MG63 (cell line): ENCODE results near the gene VTCN1. TPM values are rescaled to one million over a fixed set of nuclear protein-coding genes. Genes with fewer than 3 reads are reported as not detected.
A peak's percentile ranks its signal among the peaks of the same experiment; 100 is the strongest.
"Not testable (repeated sequence)": the region's sequence is repeated elsewhere in the genome, so short reads cannot be mapped to it uniquely, and the experiment has no call there.

Source experiments
- DNase-seq: peaks from one replicate; pipeline ENCODE4 v3.0.0-alpha.2; 2020
- H3K27me3 ChIP-seq: fragments of 250-450 bp; sonication (Bioruptor Pico); 2 replicates; pipeline ENCODE4 v1.5.1; 2020; ENCODE audit warnings: mild to moderate bottlenecking, moderate library complexity
- H3K36me3 ChIP-seq: fragments of 250-450 bp; sonication (Bioruptor Pico); 2 replicates; pipeline ENCODE4 v1.5.1; 2020; ENCODE audit warnings: mild to moderate bottlenecking, moderate library complexity
- H3K4me3 ChIP-seq: fragments of 250-450 bp; sonication (Bioruptor Pico); 2 replicates; pipeline ENCODE4 v1.5.1; 2020; ENCODE audit warnings: mild to moderate bottlenecking, moderate library complexity
- H3K9me3 ChIP-seq: fragments of 250-450 bp; sonication (Bioruptor Pico); 2 replicates; pipeline ENCODE4 v1.5.1; 2020; ENCODE audit warnings: mild to moderate bottlenecking, moderate library complexity
- total RNA-seq: library from RNA; depleted of rRNA; stranded (reverse); fragments of >200 nt; shearing (Covaris generic); gene quantifications from 2 replicates; pipeline ENCODE4 v1.2.3, GENCODE V29; 2014; ENCODE audit warnings: low replicate concordance

Gene VTCN1
- total RNA-seq, 1 experiment from 2014 or later = 0.82 TPM

DNA sequence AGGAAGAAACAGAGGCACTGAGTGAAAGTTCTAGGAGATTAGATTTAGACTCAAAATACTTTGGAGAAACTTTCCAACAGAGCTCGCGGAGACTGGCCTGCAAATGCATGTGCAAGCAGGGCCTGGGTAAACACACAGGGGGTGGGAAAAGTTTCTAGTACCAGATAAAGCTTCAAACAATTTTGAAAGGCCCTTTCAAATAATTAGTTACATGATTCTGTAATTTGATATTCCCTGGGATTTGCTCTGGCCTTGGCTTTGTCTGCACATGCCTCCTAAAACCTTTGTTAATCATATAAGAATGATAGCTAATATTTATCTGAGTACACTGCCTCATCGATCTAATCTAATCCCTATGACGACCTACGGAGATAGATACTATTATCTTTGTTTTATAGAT, 31.3 kb downstream of the VTCN1 start:
- Histone ChIP-seq H3K9me3 (no peaks in the 10 kb centered on the region), H3K36me3 (no peaks in the 10 kb centered on the region), H3K4me3 (no peak overlapping the region), H3K27me3 (no peaks in the 10 kb centered on the region)
- no peak for DNase-seq

DNA sequence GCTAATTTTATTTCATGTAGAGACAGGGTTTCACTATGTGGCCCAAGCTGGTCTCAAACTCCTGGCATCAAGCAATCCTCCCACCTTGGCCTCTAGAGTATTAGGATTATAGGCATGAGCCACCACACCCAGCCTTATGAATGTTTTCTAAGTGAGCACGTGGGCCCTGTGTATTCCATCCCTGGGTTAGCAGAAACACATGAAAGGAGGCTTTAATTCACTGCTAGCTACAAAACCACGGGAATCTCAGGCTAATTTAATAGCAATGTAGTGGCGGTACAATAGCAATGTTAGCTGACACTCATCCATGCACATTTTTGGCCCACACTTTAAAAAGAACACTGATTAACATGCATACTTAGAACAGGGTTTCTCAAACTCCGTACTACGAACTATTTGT, 32.0 kb downstream of the VTCN1 start:
- Histone ChIP-seq H3K27me3 (no peaks in the 10 kb centered on the region), H3K36me3 (no peaks in the 10 kb centered on the region), H3K4me3 (no peak overlapping the region), H3K9me3 (no peaks in the 10 kb centered on the region)
- DNase-seq = no peak

DNA sequence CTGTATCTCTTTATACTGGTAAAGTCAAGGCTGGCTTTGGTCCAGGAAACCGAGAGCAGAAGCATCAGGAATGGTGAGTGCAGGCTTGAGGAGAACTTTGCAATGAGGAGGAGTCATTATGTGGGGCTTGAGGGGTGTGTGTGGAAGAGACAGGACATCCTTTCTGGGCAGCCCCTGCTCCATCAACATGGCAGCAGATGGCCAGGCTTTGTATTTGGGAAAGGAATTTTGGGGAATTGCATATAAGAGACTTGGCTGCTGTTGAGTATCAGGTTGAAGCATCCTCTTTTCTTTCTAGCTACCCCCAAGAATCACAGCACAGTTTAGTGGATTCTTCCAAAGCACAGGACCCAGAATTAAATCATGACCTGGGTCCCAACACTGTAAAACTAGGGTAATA, 33.4 kb downstream of the VTCN1 start:
- Histone ChIP-seq H3K27me3 (no peaks in the 10 kb centered on the region), H3K9me3 (0 out of 2 replicates have a peak, but pooled peaks cover 5% of the 10 kb centered on the region), H3K4me3 (no peak overlapping the region), H3K36me3 (no peaks in the 10 kb centered on the region)
- no peak for DNase-seq

DNA sequence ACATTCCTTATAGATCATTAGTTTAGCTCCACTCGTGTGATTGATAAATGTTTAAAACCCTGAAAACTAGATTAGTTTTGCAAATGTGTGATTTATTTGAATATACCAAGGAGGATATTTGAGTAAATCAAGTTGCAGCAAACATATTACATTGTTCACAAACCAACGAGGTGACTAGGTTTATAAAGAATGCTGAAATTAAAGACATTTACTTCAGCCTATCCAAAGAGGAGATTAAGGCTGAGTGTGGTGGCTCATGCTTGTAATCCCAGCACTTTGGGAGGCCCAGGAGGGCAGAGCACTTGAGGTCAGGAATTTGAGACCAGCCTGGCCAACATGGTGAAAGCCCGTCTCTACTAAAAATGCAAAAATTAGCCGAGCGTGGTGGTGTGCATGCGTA, 34.1 kb downstream of the VTCN1 start:
- Histone ChIP-seq H3K27me3 (no peaks in the 10 kb centered on the region), H3K4me3 (no peak overlapping the region), H3K9me3 (0 out of 2 replicates have a peak, but pooled peaks cover 5% of the 10 kb centered on the region), H3K36me3 (no peaks in the 10 kb centered on the region)
- DNase-seq = peak; percentile 15

DNA sequence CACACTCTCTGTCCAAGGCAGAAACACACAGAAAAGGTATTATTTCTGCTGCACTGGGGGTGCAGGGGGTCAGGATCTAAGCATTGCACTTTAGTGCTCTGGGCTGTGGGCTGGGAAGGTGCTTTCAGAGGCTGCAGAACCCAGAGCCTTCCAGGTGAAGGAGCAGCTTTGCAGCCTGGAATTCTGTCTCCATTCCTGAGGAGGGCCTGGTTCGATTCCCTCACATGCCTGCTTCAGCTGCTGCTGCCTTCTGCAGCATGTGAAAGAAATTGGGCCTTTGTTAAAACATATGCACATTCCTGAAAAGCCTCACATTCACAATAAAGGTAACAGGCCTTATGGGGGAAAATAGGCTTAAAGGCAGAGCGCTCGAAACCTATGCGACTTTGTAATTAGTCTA, 35.9 kb downstream of the VTCN1 start:
- no peak for DNase-seq
- Histone ChIP-seq H3K27me3 (no peaks in the 10 kb centered on the region), H3K36me3 (no peaks in the 10 kb centered on the region), H3K9me3 (0 out of 2 replicates have a peak, but pooled peaks cover 5% of the 10 kb centered on the region), H3K4me3 (no peak overlapping the region)

DNA sequence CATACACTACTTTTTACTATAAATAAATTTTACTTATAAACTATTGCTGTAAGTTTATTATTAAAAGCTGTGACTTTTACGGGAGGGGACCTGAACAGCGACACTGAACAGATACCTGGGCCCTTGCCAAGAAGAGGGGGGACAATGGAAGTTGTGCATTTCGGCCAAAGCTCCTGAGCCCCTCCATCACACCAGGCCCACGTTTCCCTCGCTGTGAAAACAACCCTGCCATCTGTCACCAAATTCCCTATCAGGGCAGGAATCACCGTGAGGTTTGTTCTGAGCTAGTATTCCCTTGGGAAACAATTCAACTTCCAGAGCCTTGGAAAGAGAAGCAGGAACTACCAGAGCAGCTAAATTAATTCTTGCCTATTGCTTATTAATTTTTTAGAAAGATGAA, 37.0 kb downstream of the VTCN1 start:
- H3K36me3 ChIP-seq = no peaks in the 10 kb centered on the region
- no peak for DNase-seq

DNA sequence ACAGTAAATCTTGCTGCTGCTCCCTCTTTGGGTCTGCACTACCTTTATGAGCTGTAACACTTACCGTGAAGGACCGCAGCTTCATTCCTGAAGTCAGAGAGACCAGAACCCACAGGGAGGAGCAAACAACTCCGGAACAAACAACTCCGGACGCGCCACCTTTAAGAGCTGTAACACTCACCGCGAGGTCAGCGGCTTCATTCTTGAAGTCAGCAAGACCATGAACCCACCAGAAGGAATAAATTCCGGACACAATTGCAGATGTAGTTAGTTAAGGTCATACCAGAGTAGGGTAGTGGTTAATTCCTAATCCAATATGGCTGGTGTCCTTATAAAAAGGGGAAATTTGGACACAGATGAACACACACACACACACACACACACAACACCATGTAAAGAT, 37.7 kb downstream of the VTCN1 start:
- DNase-seq = no peak
- Histone ChIP-seq H3K27me3 (no peaks in the 10 kb centered on the region), H3K4me3 (no peak overlapping the region), H3K36me3 (no peaks in the 10 kb centered on the region), H3K9me3 (0 out of 2 replicates have a peak, but pooled peaks cover 5% of the 10 kb centered on the region)

More for the DNA sequence above, 37.0 kb downstream of the VTCN1 start:
- Histone ChIP-seq H3K27me3 (no peaks in the 10 kb centered on the region), H3K4me3 (no peak overlapping the region), H3K9me3 (0 out of 2 replicates have a peak, but pooled peaks cover 5% of the 10 kb centered on the region)

DNA sequence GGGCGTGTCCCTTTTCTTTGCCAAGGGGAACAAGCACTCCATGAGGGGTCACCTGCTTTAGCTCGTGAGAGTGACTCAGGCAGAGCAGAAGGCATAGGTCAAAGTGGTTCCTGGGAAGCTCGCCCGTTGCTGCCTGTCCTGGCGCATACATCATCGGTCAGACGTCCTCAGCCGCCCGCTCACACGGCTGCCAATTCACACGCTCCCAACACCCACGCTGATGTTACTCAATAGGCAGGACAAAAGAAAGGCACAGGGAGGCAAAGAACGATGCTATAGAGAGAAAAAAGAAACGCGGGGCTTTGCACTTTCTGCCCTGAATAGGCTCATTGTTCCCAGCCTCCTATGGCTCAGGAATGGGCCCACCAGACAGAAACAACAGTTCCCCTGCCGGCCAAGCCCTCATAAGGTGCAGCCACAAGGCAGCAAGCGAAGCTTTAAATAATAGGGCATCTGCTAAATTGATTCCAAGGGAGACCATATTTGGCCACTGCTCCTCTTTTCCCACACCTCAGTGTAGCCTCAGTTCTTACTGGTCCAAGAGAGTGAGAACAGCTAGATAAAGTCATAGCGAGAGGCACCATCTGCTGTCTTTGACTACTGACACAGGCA, 38.7 kb downstream of the VTCN1 start:
- Histone ChIP-seq H3K9me3 (peaks cover 8% of the 10 kb centered on the region), H3K36me3 (no peaks in the 10 kb centered on the region), H3K27me3 (no peaks in the 10 kb centered on the region), H3K4me3 (no peak overlapping the region)
- peak; percentile 96 for DNase-seq

DNA sequence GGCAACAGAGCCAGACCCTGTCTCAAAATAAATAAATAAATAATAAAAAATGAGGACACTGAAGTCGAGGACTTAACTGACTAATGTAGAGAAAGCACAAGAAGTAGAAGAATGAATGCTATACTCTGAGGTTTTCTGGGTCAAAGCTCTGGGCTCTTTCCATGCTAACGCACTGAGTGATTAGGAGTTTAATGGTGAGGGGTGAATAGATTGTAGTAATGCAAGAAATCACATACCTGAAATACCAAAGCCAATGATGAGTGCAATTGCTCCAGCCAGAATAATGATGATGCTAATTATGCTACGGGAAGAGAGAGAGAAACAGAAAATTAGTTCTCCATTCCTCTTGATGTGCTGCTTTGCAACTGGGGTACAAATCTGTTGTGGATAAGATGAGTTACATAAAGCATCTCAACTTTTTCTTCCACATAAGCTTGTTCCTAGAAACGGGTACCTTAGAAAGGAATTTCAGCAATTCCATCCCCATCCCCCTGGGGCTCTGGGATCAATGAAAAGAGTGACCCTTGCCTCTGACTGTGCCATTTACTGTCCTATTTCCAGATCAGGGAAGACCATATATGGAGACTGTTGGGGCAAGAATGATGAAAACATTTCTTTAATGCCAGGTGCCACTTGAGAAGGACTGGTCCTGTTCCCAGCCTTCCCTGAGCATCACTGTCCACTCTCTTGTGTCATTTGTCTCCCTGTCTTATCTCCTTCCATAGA, 40.7 kb downstream of the VTCN1 start:
- H3K27me3 ChIP-seq = no peaks in the 10 kb centered on the region
- DNase-seq = no peak
- H3K9me3 ChIP-seq = peaks cover 14% of the 10 kb centered on the region
- H3K36me3 ChIP-seq = no peaks in the 10 kb centered on the region
- H3K4me3 ChIP-seq = no peak overlapping the region

DNA sequence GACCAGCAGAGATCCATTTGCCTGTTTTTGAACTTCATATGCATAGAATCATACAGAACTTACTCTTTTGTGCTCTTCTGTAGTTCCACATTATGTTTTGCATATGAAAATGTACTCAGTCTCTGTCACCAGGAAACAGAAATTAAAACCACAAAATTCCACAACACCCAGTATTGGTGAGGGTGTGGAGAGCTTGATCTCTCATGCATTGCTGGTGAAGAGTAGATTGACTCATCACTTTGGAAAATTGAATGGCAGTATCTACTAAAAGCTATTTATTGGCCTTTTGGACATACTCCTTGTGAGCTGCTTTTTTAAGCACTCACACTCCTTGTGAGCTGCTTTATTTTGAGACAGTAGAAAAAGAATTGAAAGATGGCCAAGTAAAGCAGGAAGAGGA, 43.3 kb downstream of the VTCN1 start:
- Histone ChIP-seq H3K4me3 (no peak overlapping the region), H3K9me3 (peaks cover 9% of the 10 kb centered on the region)

DNA sequence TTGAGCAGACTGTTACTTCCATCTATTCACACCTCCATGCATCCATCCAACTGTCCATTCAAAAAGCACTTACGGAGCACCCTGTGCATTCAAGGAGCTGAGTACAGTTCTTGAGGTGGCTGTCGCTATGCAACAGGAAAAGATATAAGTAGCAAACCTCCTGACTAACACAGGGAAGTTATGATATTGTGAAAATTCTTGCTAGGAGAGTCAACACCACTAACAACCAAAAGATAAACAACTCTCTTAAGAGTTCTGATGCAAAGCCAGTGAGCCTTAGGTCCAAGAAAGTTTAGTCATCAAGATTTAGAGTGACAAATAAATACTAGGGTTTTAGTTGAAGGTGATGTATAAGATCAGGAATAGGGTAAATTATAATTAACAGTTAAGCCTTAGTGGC, 44.7 kb downstream of the VTCN1 start:
- Histone ChIP-seq H3K36me3 (no peaks in the 10 kb centered on the region), H3K27me3 (no peaks in the 10 kb centered on the region), H3K9me3 (peaks cover 9% of the 10 kb centered on the region), H3K4me3 (no peak overlapping the region)
- peak; percentile 38 for DNase-seq

More for the DNA sequence above, 43.3 kb downstream of the VTCN1 start:
- Histone ChIP-seq H3K36me3 (no peaks in the 10 kb centered on the region), H3K27me3 (no peaks in the 10 kb centered on the region)
- no peak for DNase-seq

DNA sequence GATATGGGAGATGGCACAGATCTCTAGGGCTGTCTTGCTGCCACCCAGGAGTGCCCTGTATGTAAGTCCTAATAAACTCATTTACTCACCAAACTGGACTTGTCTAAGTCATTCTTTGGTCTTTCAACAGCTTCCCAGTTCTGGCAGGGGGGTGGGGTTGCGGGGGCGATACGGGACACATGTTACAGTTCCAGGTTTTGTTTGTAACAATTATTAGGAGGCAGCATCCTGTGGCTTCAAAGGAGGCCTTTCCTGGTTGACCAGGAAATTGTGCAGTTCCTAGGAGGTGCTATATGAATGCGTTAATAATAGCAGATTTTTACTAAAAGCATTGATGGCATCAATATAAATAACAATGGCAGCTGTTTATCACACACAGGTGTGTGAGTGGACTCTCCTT, 46.5 kb downstream of the VTCN1 start:
- Histone ChIP-seq H3K27me3 (no peaks in the 10 kb centered on the region), H3K36me3 (no peaks in the 10 kb centered on the region), H3K9me3 (peaks cover 9% of the 10 kb centered on the region), H3K4me3 (no peak overlapping the region)
- peak; percentile 69 for DNase-seq

DNA sequence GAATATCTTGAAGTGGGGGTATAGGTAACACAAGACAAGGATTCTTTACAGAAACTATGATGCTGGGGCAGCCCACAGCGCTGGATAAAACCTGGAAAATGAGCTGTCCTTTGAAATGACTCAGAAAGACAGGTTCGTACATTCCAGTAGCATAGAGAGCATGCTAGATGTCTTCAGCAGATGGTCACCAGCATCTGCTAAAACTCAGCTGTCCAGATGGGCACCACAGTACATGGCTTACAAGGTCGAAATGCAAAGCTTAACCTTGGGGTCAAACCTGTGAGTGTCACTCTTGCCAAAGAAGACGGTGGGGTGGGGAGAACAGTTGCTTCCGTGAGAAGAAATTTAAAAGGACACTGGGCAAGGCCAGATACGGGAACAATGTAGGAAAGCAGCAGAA, 47.9 kb downstream of the VTCN1 start:
- peaks cover 9% of the 10 kb centered on the region for H3K9me3 ChIP-seq
- H3K4me3 ChIP-seq = no peak overlapping the region
- H3K36me3 ChIP-seq = no peaks in the 10 kb centered on the region
- no peaks in the 10 kb centered on the region for H3K27me3 ChIP-seq
- no peak for DNase-seq

DNA sequence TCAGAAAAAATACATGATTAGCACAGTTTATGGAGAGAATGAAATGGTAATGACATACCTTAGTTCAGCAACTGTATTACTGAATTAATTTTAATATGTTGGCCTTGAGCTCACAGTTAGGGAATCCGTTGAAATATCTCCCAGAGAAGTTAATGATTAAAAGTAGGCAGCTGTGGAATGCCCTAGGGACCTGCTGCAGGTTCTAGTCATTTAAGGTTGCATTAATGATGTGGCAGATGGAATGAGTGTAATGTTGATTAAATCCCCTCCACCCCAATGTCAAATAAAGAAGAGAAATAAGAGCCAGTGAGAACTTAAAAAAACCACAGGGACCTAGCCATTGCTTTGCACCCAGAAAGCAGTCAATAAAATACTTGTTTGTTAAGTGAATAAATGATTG, 48.8 kb downstream of the VTCN1 start:
- H3K9me3 ChIP-seq = peaks cover 5% of the 10 kb centered on the region
- DNase-seq = no peak

DNA sequence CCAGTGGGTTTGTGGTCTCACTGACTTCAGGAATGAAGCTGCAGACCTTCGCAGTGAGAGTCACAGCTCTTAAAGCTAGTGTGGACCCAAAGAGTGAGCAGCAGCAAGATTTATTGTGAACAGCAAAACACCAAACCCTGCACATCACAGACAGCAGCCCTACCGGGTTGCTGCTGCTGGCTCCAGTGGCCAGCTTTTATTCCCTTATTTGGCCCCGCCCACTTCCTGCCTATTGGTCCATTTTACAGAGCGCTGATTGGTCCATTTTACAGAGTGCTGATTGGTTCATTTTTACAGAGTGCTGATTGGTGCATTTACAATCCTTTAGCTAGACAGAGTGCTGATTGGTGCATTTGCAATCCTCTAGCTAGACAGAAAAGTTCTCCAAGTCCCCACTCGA, 59.4 kb downstream of the VTCN1 start:
- not testable (repeated sequence) for H3K27me3 ChIP-seq, H3K36me3 ChIP-seq, H3K4me3 ChIP-seq, DNase-seq, H3K9me3 ChIP-seq

More for the DNA sequence above, 48.8 kb downstream of the VTCN1 start:
- Histone ChIP-seq H3K27me3 (no peaks in the 10 kb centered on the region), H3K4me3 (no peak overlapping the region), H3K36me3 (no peaks in the 10 kb centered on the region)

DNA sequence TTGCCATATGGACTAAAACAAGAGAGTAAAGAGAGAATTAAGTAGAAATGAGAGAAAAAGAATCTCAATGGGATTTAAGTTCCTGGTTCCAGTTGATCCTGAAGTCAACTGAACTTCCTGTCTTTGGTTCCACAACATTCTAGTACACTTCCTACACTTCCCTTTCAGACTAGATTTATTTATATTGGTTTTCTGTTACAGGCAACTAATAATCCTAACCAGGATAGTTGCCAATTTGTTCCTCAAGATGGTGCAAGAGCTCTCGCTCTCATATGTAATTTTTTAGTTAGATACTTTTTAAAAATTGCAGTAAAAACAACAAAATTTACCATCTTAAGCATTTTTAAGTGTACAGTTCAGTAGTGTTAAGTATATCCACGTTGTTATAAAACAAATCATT, 60.4 kb downstream of the VTCN1 start:
- Histone ChIP-seq H3K27me3 (no peaks in the 10 kb centered on the region), H3K36me3 (no peaks in the 10 kb centered on the region), H3K4me3 (no peak overlapping the region), H3K9me3 (peaks cover 6% of the 10 kb centered on the region)
- DNase-seq = no peak

DNA sequence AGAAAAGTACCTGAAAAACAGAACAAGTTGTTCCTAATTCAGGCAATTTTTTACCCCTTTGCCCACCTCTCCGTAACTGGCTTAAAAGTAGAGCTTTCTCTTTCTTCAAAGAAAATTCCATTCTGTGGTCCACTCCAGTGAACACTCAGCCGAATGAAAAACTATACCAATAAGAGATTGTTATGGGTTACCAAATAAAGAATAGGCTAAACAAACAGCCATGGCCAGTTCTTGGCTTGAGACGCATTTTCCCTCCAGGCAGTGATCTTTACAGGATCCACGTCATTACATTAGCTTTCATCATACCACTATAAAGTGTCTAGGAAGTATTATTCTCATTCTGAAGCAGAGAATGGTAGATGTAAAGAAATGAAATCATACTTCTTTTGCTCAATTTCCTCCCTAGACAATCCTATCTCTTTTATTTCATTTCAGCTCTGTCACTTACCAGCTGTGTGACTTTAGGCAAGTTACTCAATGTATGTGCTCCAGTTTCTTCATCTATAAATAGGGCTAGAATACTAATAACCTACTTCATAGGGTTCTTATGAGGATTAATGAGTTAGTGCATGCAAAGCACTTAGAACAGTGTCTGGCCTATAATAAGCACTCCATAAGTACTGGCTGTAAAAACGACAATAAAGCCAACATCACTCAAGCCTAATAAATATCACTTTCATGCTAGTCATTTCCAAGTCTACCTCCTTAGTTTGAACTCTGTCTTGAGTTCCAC, 62.7 kb downstream of the VTCN1 start:
- peaks cover 6% of the 10 kb centered on the region for H3K9me3 ChIP-seq
- H3K36me3 ChIP-seq = no peaks in the 10 kb centered on the region
- no peaks in the 10 kb centered on the region for H3K27me3 ChIP-seq
- no peak overlapping the region for H3K4me3 ChIP-seq
- peak; percentile 73 for DNase-seq
